Spleen (tissue), 7 donors: ENCODE measurements around the gene ACOT6.
"Not testable (repeated sequence)": the region's sequence is repeated elsewhere in the genome, so short reads cannot be mapped to it uniquely, and the experiment has no call there.

ENCODE experiments used
- POLR2AphosphoS5 ChIP-seq, 3 donors: sonication (generic); formaldehyde crosslinking; IDR thresholded peaks; one replicate each; pipeline ENCODE4 v1.5.1; 2017; ENCODE audit warnings: antibody characterized with exemption in 3 of 3
- TF ChIP-seq, protein P1 (sequence below), 11 experiments: fragments of 200-600 bp in 7 of 11; fragments of 450-650 bp in 4 of 11; sonication (generic) in 4 of 11; IDR thresholded peaks in 8 of 11; conservative IDR thresholded peaks in 3 of 11; 1 replicate in 7 of 11; 2 replicates in 4 of 11; pipeline versions ENCODE4 v1.4.0 to v1.8.0; 2016 to 2021; ENCODE audit warnings: antibody characterized with exemption in 11 of 11, inconsistent platforms in 4 of 11, mild to moderate bottlenecking in 1 of 11
- donor health status: DM: no; HTN: no; CAD: no; lungs with moderate emphysema.
- donor health status: DM: no; HTN: no; CAD: no.
- donor health status: DM: no; HTN: no; CAD: no.

DNA sequence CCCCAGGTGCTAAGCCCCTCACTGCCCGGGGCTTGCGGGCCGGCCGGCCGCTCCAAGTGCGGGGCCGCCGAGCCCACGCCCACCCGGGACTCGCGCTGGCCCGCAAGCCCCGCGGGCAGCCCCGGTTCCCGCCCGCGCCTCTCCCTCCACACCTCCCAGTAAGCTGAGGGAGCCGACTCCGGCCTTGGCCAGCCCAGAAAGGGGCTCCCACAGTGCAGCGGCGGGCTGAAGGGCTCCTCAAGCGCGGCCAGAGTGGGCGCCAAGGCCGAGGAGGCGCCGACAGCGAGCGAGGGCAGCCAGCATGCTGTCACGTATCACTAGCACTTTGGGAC, 21.7 kb upstream of the ACOT6 start:
- TF ChIP-seq, protein P1, sequence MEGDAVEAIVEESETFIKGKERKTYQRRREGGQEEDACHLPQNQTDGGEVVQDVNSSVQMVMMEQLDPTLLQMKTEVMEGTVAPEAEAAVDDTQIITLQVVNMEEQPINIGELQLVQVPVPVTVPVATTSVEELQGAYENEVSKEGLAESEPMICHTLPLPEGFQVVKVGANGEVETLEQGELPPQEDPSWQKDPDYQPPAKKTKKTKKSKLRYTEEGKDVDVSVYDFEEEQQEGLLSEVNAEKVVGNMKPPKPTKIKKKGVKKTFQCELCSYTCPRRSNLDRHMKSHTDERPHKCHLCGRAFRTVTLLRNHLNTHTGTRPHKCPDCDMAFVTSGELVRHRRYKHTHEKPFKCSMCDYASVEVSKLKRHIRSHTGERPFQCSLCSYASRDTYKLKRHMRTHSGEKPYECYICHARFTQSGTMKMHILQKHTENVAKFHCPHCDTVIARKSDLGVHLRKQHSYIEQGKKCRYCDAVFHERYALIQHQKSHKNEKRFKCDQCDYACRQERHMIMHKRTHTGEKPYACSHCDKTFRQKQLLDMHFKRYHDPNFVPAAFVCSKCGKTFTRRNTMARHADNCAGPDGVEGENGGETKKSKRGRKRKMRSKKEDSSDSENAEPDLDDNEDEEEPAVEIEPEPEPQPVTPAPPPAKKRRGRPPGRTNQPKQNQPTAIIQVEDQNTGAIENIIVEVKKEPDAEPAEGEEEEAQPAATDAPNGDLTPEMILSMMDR (IDR thresholded peaks at IDR 0.05 in 8 of 11, conservative IDR thresholded peaks at IDR 0.05 in 3 of 11) = not testable (repeated sequence)
- not testable (repeated sequence) for TF ChIP-seq POLR2AphosphoS5 (IDR thresholded peaks at IDR 0.05)
